HG02763 (cell line): Measurements from ENCODE around the gene PFKL.

Experiments used
- ATAC-seq: cut with Tn5 transposase; IDR thresholded peaks from one replicate; pipeline ENCODE4 v1.9.1; 2021; ENCODE audit warnings: mild to moderate bottlenecking, moderate library complexity; ENCODE audit not compliant: unreplicated experiment

The PFKL gene

GRCh38 chr21:44299458-44300261, at the start of gene PFKL:
Gene PFKL, plus strand, starts transcription at chr21:44300053. Its CDS starts 53 bp downstream, at chr21:44300106.
- ATAC-seq = peak; percentile 45

DNA sequence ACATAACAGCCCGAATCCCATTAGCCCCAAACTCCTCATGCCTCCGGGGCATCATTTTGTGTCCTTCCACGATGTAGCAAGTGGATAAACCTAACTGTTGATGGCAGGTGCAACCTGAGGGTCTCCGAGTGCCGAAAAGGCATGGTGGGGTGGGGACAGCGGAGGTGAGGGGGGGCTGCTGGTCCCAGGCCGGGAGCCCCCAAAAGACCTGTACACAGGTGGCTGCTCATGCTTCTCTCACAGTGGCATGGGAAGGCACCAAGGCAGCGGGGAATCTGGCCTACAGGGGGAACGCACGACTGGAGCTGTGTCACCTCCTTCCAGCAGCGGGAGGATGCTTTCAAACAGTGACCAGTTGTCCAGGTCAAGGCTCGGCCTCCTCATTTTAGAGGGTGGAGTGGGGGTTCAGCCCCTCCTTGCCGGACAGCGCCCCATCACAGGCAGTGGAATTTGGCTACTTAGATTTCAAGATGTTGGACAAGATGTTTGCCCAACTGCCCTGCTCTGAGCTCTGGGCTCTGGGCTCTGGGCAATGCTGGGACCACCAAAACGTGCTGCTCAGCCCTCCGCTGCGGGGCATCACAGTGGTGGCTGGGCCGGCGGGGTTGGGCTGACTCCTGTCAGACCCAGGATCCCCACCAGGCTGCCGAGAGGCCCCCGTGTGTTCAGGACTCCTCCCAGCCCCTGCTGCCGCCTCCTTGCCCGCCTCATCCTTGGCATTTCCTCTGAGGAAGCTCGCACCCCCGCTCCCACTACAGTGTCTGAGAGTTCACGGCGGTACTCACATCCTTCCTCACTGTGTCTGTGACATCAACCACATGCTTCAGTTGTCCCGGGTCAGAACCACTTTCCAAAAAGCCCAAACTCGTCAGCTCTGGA, 45.8 kb upstream of the PFKL start:
- ATAC-seq = no peak

DNA sequence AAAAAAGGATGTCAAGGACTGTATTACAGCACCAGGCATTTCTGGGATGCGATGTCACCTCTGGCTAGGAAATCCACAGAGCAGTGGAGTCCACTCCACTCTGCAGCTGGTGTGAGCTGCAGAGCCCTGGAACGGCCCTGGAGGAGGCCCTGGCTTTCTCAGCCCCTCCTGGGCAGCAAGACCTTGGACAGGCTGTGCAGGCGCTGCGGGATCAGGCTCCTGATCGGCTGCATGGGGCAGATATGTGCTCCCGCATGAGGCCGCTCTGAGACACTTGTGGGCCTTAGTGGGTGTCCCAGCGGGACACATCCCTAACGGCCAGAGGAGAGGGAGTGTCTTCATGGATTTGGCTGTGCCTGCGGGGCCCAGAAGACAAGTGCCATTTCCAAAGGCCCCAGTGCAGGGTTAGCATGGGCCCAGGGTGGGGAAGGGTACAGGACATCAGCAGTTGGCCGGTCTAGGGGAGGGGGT, 44.3 kb upstream of the PFKL start:
- ATAC-seq = no peak

DNA sequence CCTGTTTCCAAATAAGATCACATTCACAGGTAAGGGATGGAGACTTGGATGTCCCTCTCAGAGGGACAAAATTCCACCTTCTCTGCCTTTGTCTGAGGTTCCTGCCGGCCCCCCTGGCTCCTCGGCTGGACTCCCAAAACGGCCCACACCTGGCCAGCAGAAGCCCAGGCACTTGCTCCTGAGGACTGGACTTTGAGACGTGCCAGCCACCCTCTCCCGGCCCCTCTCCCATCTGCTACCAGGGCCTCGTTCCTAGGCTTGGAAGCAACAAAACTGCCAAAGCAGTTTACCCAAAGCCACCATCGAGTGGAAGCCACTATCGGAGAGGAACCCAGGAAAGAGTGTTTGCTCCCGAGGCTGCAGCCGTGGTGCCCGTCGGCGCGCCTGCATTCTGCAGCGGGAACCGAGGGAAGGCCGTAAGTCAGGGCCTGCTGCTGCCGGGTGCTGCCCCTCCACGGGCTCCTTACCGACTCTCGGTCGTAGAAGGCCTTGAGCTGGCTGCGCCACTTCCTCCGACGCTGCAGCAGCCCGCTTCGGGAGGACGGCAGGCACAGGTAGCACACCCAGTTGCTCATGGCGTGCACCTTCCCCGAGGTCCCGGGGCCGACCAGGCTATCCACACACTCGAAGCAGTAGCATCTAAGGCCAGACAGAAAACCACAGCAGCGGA, 41.7 kb upstream of the PFKL start:
- no peak for ATAC-seq

DNA sequence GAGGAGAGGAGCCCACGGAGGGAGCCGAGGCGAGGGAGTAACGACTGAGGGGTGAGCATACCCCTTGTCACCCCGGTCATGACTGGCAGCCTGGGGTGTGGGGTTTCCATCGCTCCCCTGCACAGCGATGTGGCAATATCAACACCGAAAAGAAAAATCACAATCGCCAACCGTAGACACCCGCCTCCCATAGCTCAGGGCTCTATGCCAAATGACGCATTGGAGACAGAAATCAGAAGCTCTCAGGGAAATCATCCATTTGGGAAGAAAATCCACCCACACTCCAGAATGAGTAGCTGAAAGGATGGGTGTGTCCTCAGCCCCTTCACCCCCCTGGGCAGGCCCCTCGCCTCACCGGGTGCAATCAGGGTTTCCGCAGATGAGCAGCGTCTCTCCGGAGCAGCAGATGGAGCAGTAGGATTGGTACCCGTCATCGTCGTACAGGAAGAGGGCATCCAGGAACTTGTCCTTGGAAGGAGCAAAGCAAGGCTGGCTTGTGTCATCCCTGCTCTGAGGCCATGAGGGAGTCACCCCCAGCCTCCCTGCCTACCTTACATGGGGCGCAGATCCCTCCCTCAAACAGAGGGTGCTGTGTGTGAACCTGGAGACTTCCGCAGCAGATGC, 40.7 kb upstream of the PFKL start:
- ATAC-seq = no peak

- no peak for ATAC-seq
These were observed 39.8 kb upstream of the PFKL start for GRCh38 chr21:44260066-44260465.

GRCh38 chr21:44260791-44261631, 38.8 kb upstream of the PFKL start:
- ATAC-seq = no peak

DNA sequence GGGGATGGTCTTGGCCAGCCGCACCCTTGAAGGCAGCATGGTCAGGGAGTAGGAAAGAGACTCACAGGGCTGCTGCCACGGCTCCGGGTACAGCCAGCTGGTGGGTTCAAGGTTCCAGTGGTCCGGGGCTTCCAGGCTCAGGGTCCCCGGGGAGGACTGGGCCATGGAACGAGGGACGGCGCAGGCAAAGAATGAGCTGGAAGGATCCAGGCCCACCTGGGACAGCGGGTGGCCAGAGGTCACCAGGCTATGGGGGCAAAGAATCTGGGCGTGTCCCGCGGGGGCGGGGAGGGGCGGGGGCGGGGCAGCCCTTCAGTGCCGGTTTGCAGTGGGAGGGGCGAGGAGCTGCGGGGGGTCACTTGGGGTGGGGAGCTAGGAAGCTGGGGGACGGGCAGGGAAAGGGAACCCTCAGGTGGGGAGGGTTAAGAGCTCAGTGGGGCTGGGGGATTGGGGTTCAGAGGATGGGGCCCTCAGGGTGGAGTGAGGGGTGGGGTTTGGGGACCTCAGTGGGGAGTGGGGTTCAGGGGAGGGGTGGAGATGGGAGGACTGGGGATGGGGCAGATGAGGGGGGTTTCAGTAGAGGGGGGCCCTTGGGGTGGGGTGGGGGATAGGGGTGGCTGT, 38.1 kb upstream of the PFKL start, which contains the start of gene DNMT3L:
DNMT3L (minus strand) TSS at position 223 of the 621 bp plus-strand sequence. CDS start 638 bp downstream, outside the sequence.
- no peak for ATAC-seq

GRCh38 chr21:44262338-44263056, 37.4 kb upstream of the PFKL start:
- ATAC-seq = no peak

DNA sequence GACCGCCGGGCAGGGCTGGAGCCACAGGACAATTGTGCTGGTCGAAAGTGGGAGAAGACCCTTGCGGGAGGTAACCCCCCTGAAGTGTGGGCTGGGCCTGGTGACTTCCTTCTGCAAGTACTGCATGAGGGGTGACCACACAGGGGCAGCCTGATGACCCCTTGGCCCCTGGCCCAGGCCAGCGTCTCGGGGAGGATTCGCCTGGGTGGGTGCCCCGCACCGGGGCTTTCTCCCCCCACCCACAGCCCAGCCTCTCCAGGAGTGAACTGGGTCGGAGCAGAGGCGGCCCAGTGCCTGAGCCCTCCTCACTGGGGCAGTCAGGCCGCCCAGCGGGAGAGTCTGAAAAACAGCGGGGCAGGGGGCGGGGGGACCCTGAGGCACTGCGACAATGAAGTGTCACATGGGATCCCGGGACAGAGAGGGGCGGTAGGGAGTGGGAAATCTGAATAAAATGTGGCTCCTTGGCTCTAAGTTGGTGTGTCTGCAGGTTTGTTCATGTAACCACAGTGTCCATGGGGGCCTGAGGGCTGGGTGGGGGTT, 36.6 kb upstream of the PFKL start:
- ATAC-seq = no peak

DNA sequence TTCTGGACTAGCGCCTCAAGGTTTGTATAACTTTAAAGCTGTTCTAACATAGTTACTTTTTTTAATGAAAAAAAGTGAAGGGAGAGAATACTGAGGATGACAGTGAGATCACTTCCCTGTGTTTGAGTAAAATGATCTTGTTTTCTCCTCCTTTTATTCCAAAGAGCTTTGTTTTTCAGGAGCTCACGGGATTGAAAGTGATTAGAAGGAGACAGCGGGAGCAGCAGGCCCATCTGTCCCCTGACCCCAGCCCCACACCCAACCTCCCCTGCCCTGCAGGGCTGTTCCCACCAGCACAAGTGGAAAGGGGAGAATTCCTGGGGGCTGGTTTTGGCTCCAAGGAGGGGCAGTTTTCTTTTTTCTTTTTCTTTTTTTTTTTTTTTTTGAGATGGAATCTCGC, 36.1 kb upstream of the PFKL start:
- no peak for ATAC-seq

DNA sequence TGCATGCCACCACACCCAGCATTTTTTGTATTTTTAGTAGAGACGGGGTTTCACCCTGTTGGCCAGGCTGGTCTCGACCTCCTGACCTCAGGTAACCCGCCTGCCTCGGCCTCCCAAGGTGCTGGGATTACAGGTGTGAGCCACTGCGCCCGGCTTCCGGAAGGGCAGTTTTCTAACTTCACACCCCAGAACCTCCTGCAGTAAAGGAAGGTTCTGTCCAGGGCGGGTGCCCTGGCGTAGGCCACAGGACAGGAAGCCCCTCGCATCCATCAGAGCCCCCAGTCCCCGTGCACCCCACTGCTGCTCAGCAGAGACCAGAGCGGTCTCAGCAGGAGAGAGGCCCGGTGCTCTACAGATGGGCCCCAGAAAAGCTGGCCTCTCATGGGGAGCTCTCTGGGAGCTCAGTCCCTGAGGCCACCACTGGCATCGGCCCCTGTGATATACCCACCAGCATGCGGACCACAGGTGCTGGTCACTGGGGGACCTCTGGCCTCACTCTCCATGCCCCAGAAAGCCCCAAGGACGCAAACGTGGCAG, 34.1 kb upstream of the PFKL start:
- no peak for ATAC-seq

DNA sequence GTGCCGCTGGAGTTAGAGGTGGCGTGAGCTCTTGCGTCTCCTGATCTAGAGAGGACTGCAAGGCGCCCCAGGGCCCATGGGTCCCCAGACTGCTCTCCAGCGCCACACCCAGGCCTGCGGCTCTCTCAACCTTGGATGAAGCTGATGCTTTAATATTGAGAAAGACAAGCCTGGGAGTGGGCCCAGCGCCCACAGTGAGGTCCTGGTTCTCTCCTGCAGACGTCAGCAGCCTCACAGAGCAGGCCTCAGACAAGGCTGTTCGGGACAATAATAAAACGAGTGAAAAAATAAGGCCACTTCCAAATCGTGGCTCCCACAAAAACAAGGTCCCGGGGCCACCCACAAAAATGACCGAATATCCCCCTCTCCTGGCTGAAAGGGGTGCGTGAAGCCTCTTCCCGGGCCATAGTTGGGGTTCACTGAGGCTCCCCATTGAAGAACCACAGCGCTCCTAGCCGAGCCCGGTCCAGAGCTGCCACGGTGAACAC, 32.2 kb upstream of the PFKL start:
- ATAC-seq = no peak

GRCh38 chr21:44269090-44269489, 30.8 kb upstream of the PFKL start:
- ATAC-seq = no peak

GRCh38 chr21:44271558-44272283, 28.1 kb upstream of the PFKL start:
- ATAC-seq = no peak

GRCh38 chr21:44272284-44272858, 27.5 kb upstream of the PFKL start:
- ATAC-seq = no peak

- no peak for ATAC-seq
These were observed 26.8 kb upstream of the PFKL start for GRCh38 chr21:44273046-44273445.
